Left forelimb (tissue), 1 donor: ENCODE results near the gene ISG15.

Source experiments
- DNase-seq: peaks from one replicate; pipeline ENCODE4 v3.0.0-alpha.2; 2018; ENCODE audit warnings: low spot score

ISG15 gene

DNA sequence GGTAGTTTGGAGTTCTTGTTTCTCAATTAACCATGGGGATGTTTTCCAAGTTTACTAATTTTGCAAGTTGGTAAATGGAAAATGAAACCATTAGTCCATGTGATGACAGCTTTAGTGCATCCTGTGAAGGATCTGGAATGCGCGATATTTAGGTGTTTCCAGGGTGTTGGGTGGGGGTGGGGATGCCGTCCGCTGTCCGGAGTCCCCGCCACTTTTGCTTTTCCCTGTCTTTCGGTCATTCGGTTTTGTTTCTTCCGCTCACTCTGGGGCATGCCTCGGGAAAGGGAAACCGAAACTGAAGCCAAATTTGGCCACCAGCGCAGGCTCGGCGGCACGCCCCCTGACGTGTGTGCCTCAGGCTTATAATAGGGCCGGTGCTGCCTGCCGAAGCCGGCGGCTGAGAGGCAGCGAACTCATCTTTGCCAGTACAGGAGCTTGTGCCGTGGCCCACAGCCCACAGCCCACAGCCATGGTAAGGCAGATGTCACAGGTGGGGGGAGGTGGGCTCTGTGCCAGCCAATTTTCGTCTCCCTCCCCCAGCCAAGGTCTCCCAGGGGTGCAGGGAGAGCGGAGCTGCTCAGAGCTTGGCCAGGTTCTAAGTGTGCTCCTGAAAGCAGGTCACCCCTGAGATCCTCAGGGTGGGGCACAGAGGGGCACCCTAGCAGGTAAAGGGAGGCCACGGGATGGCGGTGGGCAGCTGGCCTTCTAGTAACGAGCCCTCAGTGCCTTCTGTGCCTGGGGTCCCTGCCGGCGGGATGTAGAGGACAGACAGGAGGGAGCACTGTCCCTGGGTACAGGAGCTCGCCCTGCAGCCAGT, at the start of gene ISG15:
Gene ISG15 (plus strand): TSS at position 393 of the 817 bp plus-strand sequence. CDS start 77 bp downstream, at position 470.
- DNase-seq: peak; percentile 91

DNA sequence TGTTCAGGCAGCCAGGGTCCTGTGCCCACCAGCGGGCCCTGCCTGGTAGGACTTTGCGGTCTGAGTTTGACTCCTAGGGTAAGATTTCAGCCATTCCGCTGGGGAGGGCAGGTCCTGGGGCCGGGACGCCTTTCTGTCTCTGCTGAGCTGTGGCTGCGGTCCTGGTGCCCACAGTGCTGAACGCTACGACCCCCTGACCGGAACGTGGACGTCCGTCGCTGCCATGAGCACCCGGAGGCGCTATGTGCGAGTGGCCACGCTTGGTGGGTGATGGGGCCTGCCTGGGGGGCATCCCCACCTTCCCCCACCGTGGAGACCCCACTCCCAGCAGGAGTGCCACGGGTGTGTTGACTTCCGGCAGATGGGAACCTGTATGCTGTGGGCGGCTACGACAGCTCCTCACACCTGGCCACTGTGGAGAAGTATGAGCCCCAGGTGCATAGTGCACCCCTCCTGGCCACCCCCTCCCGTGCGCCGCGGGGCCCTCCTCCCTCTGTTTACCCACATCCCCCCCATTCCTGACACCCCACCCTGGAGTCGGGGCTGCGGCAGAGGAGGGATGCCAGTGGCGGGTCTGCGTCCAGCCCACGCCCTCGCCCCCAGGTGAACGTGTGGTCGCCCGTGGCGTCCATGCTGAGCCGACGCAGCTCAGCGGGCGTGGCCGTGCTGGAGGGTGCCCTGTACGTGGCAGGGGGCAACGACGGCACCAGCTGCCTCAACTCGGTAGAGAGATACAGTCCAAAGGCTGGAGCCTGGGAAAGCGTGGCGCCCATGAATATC, 49.4 kb upstream of the ISG15 start:
- no peak for DNase-seq

DNA sequence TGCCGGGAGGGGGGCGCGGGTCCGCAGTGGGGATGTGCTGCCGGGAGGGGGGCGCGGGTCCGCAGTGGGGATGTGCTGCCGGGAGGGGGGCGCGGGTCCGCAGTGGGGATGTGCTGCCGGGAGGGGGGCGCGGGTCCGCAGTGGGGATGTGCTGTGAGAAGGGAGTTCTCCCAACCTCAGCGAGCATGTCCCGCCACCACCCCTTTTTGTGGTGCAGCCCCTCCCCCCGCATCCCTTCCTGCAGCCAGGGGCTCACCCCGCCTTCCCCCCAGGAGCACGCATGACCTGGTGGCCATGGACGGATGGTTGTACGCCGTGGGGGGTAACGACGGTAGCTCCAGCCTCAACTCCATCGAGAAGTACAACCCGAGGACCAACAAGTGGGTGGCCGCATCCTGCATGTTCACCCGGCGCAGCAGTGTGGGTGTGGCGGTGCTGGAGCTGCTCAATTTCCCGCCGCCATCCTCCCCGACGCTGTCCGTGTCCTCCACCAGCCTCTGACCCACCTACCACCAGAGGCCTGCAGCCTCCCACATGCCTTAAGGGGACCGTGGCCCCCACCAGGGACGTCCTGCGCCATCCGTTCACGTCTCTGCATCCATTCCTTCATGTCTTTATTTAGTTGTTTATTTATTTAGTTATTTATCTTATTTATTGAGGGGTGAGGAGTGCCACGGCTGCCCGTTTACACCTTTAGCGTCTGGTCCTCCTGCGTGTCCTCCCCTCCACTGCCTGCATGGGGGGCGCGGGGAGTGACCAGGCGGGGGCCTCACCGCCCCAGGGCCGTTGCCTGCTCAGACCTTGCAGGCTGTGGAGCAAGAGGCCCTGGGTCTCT, 48.4 kb upstream of the ISG15 start:
- no peak for DNase-seq

DNA sequence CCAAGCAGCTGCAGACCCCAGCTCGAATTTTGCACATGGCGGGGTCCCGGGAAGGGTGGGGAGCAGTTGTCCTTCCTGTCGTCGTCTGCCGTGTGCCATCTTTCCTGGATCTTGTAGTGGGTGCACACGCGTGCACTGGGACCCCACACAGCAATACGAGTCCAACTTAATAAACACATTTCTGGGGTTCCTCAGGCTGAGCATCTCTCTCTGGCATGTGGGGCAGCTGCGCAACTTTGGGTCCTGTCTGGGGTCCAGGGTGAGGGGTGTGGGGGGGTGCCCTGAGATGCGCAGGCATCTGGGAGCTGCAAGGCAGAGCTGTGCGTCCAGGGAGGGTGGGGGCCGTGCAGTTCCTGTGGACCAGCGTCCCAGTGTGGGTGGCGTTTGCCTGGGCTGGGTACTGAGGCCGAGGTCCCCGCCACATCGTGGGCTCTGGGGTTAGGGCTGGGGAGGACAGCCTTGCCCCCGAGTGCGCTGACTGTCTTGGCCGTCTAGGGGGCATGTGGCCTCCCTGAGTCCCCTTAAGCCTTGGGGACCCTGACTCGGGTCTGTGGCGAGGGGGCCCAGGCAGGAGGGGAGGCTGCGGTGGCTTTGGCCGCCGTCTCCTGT, 47.7 kb upstream of the ISG15 start:
- no peak for DNase-seq

DNA sequence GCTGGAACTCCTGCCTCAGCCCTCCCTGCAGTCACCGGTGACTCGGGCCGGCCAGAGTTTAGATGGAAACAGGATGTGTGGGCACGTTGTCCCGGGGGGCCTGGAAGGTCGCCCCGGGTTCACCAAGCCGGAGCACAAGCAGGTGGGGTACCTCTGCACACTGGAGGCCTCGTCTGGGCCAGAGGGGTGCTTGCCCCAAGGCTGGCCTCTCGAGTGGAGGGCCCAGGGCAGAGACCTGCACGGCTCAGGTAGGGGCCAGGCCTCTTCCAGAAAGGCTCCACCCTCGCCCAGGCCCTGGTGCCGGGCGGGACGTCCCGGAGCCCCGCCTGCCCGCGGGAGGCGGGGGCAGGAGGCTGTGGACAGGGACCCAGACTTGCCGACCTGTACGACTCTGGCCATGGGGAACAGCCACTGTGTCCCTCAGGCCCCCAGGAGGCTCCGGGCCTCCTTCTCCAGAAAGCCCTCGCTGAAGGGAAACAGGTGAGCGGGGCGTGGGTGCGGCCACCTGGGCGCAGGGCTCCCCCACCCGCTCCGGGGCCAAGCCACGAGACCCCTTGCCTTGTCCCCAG, 47.1 kb upstream of the ISG15 start, which contains the start of gene PLEKHN1:
Gene PLEKHN1 (plus strand): TSS at position 348 of the 569 bp plus-strand sequence. CDS start 50 bp downstream, at position 398.
- DNase-seq: no peak

DNA sequence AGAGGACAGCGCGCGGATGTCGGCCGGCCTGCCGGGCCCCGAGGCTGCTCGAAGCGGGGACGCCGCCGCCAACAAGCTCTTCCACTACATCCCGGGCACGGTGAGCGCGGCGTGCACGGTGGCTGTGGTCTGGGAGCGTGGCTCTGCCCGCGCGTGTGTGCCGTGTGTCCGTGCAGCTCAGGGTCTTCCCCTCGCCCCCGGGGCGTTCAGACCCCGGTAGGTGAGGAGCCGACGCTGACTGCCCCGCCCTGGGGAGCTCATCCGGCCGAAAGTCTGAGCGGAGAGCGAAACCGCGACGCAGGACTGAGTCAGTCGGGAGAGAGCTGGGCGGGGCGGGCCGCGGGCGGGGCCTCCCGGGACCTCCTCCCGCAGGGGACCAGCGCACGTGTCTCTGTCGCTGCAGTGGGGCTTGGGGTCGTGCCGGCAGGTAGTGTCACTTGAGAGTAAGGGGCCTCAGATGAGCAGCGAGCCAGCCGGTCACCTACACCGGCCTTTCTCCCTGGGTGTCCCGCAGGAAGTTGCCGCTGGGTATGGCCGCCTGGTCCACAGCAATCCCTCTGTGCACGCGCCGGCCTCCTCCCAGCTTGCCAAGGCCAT, 46.5 kb upstream of the ISG15 start:
- DNase-seq: no peak

DNA sequence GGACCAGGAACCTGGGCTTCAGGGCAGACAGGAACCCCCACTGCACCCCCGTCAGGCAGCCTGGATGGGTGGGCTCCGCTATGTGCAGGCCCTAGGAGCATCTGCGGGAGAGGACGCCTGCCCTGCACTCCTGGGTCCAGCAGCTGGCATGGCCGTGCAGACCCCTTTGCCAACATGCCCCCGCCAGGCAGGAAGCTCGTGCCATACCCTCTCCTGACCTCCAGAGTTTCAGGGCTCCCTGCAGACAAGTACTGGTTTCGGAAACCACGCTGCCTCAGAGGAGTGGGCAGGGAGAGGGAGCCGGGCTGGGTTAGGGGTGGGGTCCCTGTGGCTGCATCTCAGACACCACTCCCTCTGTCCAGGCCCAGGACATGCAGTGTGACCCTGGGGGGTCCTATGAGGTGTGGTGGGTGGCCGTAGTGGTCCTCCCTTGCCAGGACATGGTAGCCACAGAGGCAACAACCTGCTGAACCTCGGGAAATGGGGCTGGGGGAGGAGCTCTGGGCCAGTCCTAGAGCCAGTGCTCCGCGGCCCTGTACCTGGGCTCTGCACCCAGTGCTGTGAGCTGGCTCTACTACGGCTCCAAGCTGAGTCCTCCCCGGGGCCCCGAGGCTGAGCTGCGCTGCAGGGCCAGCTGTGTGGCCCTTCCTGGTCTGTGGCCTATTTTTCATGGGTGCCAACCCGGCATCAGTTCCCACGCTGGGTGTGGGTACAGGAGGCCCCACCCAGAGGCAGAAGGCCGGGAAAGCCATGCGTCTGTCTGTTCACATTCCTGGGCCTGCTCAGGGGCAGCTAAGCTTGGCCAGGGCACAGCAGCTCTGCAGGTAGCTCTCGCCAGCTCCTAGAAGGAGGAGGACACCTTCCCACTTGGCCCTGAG, 45.6 kb upstream of the ISG15 start:
- DNase-seq: no peak

DNA sequence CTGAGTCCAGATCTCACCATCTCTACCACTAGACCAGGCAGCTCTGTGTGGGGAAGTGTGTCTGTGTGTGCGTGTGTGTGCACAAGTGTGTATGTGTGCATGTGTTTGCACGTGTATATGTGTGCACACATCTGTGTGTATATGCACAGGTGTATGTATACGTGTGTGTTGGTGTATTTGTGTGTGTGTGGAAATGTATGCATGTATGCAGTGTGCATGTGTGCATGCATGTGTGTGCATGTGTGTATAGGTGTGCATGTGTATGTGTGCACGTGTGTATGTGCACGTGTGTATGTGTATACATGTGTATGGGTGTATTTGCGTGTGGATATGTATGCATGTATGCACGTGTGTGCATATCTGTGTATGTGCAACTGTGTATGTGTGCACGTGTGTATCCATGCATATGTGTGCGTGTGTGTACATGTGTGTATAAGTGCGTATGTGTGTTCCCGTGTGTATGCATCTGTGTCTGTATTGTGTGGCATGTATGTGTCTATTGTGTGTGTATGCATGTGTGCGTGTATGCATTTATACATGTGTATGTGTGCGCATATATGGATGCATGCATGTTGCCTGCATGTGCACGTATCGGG, 43.9 kb upstream of the ISG15 start:
- no peak for DNase-seq

DNA sequence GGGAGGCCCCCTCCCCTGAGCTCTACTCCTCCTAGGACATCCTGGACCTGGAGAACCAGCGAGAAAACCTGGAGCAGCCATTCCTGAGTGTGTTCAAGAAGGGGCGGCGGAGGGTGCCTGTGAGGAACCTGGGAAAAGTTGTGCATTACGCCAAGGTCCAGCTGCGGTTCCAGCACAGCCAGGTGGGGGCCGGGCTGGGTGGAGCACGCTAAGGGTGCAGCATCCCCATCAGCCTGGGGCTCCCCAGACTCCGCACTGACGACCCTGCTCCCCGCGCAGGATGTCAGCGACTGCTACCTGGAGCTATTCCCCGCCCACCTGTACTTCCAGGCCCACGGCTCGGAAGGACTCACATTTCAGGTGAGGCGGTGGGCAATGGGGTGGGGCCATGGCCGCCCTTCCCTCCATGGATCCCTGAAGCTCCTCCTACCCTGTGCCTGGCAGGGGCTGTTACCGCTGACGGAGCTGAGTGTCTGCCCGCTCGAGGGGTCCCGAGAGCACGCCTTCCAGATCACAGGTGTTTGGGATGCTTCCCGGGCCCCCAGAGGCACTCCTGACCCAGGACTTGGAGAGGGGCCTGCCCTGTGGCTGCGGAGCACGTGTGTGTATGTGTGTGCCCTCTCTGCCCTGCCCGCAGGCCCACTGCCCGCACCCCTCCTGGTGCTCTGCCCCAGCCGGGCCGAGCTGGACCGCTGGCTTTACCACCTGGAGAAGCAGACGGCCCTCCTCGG, 42.9 kb upstream of the ISG15 start:
- no peak for DNase-seq

DNA sequence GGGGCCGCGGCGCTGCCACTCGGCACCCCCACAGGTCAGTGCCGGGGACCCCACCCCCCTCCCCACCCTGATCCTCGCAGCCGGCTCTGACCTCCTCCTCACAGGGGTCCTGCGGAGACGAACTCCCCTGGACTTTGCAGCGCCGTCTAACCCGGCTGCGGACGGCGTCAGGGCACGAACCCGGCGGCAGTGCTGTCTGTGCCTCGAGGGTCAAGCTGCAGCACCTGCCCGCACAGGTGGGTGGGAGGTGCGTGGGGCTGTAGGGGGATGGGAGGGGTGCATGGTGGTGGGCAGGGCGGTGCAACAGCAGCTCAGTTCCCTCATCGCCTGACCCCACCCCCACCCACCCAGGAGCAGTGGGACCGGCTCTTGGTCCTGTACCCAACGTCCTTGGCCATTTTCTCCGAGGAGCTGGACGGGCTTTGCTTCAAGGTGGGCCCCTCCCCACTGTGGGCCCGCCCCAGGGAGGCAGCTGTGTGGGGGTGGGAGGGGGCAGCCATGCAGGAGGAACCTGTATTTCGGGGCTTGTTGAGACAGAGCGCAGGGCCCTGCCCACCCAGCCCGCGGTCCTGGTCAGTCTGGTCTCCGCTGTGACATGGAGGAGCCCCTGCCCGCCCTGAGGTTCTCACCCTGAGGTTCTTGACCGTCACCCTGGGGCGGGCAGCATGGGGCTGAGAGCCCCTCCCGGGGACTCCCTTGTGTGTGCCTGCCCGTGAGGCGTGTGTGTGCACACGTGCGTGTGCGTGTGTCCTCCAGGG, 42.1 kb upstream of the ISG15 start:
- no peak for DNase-seq

DNA sequence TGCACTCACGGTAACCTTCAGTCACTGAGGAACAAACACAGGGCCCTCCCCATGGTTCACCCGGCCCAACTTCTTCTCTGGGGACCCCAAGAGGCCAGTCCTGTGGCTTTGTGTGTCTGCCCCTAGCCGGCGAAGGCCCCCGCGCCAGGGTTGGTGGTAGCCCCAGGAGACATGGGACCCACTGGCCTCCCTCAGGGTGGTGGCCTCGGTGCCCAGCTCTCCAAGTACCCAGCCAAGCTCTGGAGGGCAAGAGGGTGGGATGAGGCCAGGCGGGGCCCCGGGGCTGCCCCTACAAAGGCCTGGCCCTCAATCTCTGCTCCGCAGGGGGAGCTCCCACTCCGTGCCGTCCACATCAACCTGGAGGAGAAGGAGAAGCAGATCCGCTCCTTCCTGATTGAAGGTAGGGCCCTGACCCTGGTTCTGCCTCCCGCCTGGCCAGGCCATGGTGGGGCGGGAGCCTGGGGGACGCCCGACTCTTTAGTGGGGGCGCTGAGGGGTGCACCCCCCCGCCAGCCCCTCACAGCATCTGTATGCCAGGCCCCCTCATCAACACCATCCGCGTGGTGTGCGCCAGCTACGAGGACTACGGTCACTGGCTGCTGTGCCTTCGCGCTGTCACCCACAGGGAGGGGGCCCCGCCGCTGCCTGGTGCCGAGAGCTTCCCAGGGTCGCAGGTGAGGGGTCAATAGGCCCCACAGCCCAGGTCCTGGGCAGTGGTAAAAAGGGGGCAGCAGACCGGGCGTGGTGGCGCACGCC, 41.4 kb upstream of the ISG15 start:
- DNase-seq: no peak

DNA sequence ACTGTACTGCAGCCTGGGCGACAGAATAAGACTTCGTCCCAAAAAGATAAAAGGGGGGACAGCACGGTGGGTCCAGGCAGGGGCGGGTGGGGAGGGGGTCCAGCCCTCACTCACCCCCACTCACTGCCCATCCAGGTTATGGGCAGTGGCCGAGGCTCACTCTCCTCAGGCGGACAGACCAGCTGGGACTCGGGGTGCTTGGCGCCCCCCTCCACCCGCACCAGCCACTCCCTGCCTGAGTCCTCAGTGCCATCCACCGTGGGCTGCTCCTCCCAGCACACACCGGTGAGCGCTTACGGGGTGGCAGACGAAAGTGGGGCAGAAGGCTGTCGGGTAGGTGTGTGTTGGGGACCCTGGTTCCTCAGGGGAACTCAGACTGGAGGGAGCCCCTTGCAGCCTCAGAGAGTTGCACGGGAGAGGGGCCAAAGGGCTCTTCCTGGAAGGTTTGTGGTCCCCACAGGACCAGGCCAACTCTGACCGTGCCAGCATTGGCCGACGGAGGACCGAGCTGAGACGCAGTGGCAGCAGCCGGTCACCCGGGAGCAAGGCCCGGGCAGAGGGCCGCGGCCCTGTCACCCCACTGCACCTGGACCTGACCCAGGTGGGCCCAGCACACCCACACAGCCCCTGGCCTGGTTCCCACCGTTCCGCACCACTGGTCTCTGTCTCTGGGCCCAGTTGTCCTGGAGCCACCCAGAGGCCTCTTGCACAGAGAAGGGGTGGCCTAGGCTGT, 40.4 kb upstream of the ISG15 start:
- DNase-seq: no peak

DNA sequence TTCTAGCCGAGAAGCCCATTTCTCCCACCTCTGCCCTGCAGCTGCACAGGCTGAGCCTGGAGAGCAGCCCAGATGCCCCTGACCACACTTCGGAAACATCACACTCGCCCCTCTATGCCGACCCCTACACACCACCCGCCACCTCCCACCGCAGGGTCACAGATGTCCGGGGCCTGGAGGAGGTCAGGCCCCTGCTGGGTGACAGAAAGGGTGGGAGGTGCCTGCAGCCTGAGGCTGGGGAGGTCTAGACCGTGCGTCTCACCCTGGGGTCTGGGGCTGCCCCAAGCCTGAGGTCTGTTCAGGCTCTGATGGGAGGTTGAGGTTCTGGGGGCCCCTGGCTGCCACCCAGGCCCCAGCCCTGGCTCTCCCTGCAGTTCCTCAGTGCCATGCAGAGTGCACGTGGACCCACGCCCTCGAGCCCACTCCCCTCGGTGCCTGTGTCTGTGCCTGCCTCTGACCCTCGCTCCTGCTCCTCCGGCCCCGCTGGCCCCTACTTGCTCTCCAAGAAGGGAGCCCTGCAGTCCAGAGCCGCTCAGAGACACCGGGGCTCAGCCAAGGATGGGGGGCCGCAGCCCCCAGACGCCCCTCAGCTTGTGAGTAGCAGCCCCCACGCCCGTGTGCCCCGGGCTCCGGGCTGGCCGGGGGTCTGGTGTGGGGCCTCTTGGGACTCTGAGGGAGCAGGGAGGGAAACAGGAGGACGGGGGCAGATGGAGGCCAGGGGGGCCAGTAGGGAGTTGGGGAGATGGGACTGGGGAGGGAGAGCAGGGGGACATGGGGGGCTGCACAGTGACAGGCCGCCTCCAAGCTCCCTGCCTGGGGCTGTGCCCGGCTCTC, 39.6 kb upstream of the ISG15 start:
- DNase-seq: no peak

DNA sequence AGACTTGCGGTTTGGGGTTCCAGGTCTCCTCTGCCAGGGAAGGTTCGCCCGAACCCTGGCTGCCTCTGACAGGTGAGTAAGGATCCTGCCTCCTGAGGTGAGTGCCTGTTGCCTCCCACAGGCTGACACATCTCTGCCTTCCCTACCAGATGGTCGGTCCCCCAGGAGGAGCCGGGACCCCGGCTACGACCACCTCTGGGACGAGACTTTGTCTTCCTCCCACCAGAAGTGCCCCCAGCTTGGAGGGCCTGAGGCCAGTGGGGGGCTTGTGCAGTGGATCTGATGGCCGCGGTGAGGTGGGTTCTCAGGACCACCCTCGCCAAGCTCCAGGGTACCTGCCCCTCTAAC, 39.0 kb upstream of the ISG15 start:
- no peak for DNase-seq

DNA sequence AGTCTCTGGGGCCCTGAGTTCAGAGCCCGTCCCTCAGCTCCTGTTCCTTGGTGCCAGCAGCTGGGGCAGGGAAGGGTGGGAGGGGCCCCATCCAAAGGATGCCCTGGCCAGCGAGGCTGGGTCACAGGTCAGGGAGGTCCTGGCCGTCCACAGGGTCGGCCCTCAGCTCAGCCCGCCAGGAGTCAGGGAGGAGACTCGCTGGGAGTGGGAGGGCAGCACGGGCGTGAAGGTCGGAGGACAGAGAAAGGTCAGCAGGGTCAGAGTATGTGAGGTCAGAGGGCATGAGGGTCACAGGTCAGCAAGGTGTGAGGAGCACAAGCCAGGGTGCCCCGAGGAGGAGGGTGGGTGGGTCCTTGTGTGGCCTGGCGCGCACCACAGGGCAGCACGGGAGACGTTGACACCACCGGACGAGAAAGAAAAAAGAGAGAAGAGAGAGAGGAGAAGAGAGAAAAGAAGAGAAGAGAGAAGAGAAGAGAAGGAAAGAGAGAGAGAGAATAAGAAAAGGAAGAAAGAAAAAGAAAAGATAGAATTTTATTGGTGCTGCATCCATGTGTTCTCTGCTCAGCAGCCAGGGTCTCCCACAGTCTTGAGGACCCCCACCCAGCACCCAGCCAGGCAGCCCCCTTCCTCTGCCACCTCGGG, 38.5 kb upstream of the ISG15 start:
- DNase-seq: no peak
